ENCODE results near the gene TEKT2. TPM values are rescaled to one million over a fixed set of nuclear protein-coding genes. Genes with fewer than 3 reads are reported as not detected.
A peak's percentile ranks its signal among the peaks of the same experiment; 100 is the strongest.

Gene TEKT2
- total RNA-seq, 6 donors from 2014 or later = 0.69 to 24.3 (median 8.1) TPM

DNA sequence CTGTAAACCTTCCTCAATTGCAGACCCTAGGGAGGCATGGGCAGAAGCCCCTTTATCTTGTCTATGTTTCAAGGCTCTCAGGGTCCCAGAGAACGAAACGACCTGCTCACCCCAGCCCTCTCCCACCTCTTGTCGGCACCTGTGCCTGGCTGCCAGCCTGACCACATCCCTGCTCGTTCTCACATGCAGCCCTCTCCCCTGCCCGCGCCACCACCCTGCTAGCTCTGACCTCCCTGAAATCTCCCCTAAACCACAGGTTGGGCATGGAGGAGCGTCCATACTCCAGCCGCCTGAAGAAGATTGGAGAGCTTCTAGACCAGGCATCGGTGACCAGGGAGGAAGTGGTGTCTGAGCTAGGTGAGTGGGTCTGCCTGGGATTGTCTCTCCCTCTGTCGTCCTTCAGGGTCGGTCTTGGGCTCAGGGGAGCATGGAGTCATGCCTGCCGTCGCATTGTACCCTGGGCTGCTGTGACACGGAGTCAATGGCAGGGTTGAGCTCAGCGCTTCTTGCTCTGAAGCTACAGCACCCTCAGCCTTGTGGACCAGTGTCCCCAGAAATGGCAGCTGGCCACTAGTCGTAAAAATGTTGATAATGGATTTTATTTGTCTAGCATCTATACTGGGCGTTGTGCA, 8.4 kb downstream of the TEKT2 start:
- ATAC-seq (ENCODE audit: low FRiP score in 2 of 2) (no peak), DNase-seq (no peak)
- no peaks in the 10 kb centered on the region for H3K27me3 ChIP-seq
- H3K27ac ChIP-seq = no peak overlapping the region
- TF ChIP-seq POLR2AphosphoS5 (IDR thresholded peaks at IDR 0.05) (no peak), CTCF (IDR thresholded peaks at IDR 0.05) (no peak), EP300 (IDR thresholded peaks at IDR 0.05) (no peak)
- H3K36me3 ChIP-seq = peaks cover 15 to 55% (median 40%) of the 10 kb centered on the region in 4 donors
- H3K4me1 ChIP-seq = peaks cover 30 to 56% (median 39%) of the 10 kb centered on the region in 4 donors
- no peak overlapping the region for H3K4me3 ChIP-seq
- no peaks in the 10 kb centered on the region for H3K9me3 ChIP-seq
- 88 to 96% methylated on average over 11 to 17 of the region's 17 CpGs for WGBS, 2 donors

DNA sequence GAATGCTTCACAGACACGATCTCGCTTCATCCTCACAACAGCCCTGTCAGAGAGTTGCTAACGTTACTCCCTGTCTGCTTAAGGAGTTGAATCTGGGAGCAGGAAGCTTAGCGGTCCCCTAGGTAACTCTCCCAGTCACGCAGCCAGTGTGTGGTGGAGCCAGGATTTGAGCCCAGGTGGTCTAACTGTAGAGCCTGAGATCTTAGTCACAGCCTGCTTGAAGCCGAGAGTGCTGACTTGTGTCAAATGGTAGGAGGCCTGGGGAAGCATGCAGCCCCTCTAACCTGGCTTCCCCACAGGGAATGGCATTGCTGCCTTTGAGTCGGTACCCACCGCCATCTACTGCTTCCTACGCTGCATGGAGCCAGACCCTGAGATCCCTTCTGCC, 8.9 kb downstream of the TEKT2 start:
- Histone ChIP-seq H3K4me3 (no peak overlapping the region), H3K4me1 (peaks cover 30 to 56% (median 39%) of the 10 kb centered on the region in 4 donors), H3K27me3 (no peaks in the 10 kb centered on the region), H3K9me3 (no peaks in the 10 kb centered on the region), H3K36me3 (peaks cover 15 to 55% (median 40%) of the 10 kb centered on the region in 4 donors), H3K27ac (no peak overlapping the region)
- WGBS, 2 donors = 96% methylated on average over 5 to 9 of the region's 9 CpGs
- DNase-seq = no peak
- ATAC-seq (ENCODE audit: low FRiP score in 2 of 2) = no peak
- no peak for TF ChIP-seq CTCF (IDR thresholded peaks at IDR 0.05)

DNA sequence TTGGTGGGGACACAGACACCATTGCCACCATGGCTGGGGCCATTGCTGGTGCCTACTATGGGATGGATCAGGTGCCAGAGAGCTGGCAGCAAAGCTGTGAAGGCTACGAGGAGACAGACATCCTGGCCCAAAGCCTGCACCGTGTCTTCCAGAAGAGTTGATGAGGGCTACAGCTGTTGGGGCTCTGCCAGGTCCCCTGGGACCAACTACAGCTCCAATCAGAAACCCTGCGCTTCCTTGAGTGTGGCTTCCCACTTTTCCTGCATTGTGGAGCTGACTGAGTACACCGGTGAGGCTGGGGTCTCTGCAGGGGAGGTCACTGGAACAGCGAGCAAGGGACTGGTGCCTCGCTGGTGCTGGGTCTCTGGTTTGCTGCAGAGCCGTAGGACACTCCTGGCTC, 9.3 kb downstream of the TEKT2 start:
- H3K9me3 ChIP-seq = no peaks in the 10 kb centered on the region
- ATAC-seq (ENCODE audit: low FRiP score in 2 of 2) (no peak), DNase-seq (no peak)
- no peaks in the 10 kb centered on the region for H3K27me3 ChIP-seq
- TF ChIP-seq CTCF (IDR thresholded peaks at IDR 0.05) (no peak), EP300 (IDR thresholded peaks at IDR 0.05) (no peak), POLR2AphosphoS5 (IDR thresholded peaks at IDR 0.05) (no peak), POLR2A (IDR thresholded peaks at IDR 0.05) (no peak)
- peaks cover 15 to 55% (median 40%) of the 10 kb centered on the region in 4 donors for H3K36me3 ChIP-seq
- no peak overlapping the region for H3K4me3 ChIP-seq
- no peak overlapping the region for H3K27ac ChIP-seq
- peaks cover 29 to 52% (median 37%) of the 10 kb centered on the region in 4 donors for H3K4me1 ChIP-seq
- 100% methylated on average over 2 to 7 of the region's 7 CpGs for WGBS, 2 donors

DNA sequence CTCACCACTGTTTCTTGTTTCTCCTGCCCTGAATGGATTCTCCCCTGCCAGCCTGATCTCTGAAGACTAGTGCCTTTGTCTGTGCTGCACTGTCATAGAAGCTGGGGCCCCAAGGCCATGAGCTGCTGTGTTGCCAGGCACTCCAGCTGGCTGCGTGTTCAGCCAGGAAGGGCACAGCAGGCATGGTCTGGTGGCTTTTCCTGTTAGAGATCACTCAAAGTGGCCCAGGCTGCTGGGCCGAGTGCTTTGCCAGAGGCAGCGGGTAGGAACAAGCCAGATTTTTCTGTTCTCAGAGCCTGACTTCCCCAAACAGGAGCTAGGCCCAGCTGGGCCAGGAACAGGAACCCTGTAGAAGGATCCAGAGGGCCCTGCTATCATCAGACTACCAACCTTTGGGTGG, 10.0 kb downstream of the TEKT2 start:
- TF ChIP-seq CTCF (IDR thresholded peaks at IDR 0.05) (no peak), EP300 (IDR thresholded peaks at IDR 0.05) (no peak), POLR2A (IDR thresholded peaks at IDR 0.05) (no peak), POLR2AphosphoS5 (IDR thresholded peaks at IDR 0.05) (no peak)
- H3K27ac ChIP-seq = peak overlapping the region in 2 of 4 donors; percentile 4 to 9
- WGBS, 2 donors = 83% methylated on average over 3 of the region's 3 CpGs; no CpG with 5 or more reads in 1 of the 2 donors
- DNase-seq (no peak), ATAC-seq (ENCODE audit: low FRiP score in 2 of 2) (no peak)
- peaks cover 27 to 49% (median 34%) of the 10 kb centered on the region in 4 donors for H3K4me1 ChIP-seq
- no peaks in the 10 kb centered on the region for H3K27me3 ChIP-seq
- no peak overlapping the region for H3K4me3 ChIP-seq
- H3K36me3 ChIP-seq = peaks cover 15 to 55% (median 40%) of the 10 kb centered on the region in 4 donors
- H3K9me3 ChIP-seq = no peaks in the 10 kb centered on the region

DNA sequence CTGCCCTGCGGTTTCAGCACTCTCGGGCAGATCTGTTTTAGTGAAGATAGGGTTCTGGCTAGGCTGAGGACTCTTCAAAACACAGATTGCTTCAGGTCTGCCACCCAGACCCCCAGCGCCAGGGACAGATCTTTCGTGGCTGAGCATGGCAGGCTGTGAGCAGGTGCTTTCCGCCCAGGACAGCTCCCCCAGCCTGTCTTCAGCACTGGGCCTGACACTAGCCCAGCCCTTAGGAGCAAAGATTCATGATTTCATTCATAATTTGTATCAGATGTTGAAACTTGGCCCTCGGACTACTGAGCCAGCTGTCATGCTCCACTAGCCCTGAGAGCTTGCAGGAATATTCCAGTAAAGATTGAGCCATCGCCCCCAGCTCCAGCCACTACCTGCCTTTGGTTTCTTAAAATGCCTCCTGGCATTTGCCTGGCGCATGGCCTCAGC, 10.7 kb downstream of the TEKT2 start:
- H3K4me1 ChIP-seq = peaks cover 23 to 49% (median 30%) of the 10 kb centered on the region in 4 donors
- DNase-seq (no peak), ATAC-seq (ENCODE audit: low FRiP score in 2 of 2) (peak in 1 of 2 donors; percentile 47)
- no peaks in the 10 kb centered on the region for H3K27me3 ChIP-seq
- TF ChIP-seq POLR2AphosphoS5 (IDR thresholded peaks at IDR 0.05) (no peak), CTCF (IDR thresholded peaks at IDR 0.05) (no peak), POLR2A (IDR thresholded peaks at IDR 0.05) (no peak), EP300 (IDR thresholded peaks at IDR 0.05) (no peak)
- H3K4me3 ChIP-seq = no peak overlapping the region
- peak overlapping the region in 2 of 4 donors; percentile 4 to 45 for H3K27ac ChIP-seq
- H3K9me3 ChIP-seq = no peaks in the 10 kb centered on the region
- 89 to 91% methylated on average over 6 to 8 of the region's 8 CpGs for WGBS, 2 donors
- H3K36me3 ChIP-seq = peaks cover 15 to 55% (median 40%) of the 10 kb centered on the region in 4 donors
